HUES64 (cell line): Measurements from ENCODE around the gene MIPEP.
A peak's percentile ranks its signal among the peaks of the same experiment; 100 is the strongest.

Experiments used
- H3K27ac ChIP-seq: 2 replicates; pipeline ENCODE4 v1.7.0; 2013; ENCODE audit warnings: low read depth, low read length, inconsistent platforms
- H3K27me3 ChIP-seq: 2 replicates; pipeline ENCODE4 v1.6.1; 2013; ENCODE audit warnings: mild to moderate bottlenecking, low read length; ENCODE audit not compliant: insufficient read depth
- H3K36me3 ChIP-seq: 2 replicates; pipeline ENCODE4 v1.6.1; 2013; ENCODE audit warnings: mild to moderate bottlenecking, low read length; ENCODE audit not compliant: insufficient read depth
- H3K4me1 ChIP-seq: 2 replicates; pipeline ENCODE4 v1.6.1; 2013; ENCODE audit warnings: mild to moderate bottlenecking, low read length, moderate library complexity; ENCODE audit not compliant: insufficient read depth
- H3K4me3 ChIP-seq: 2 replicates; pipeline ENCODE4 v1.5.1; 2013; ENCODE audit warnings: mild to moderate bottlenecking, low read length, moderate library complexity
- H3K9ac ChIP-seq: 2 replicates; pipeline ENCODE4 v1.6.1; 2013; ENCODE audit warnings: mild to moderate bottlenecking, low read depth, low read length
- H3K9me3 ChIP-seq: 2 replicates; pipeline ENCODE4 v1.6.1; 2013; ENCODE audit warnings: low read depth, low read length; ENCODE audit not compliant: insufficient read depth
- WGBS: fragments of 150-250, 120-280 bp; methylation state at CpG from one replicate; pipeline ENCODE4 v1.1.7; 2013; ENCODE audit warnings: missing lambda C conversion rate; 5-methylcytosine and 5-hydroxymethylcytosine counted together

MIPEP gene

GRCh38 chr13:23725922-23726321 is 163.3 kb downstream of the MIPEP start:
- Histone ChIP-seq H3K4me1 (0 out of 2 replicates have a peak, but pooled peaks cover 8% of the 10 kb centered on the region), H3K9ac (no peak overlapping the region), H3K4me3 (no peak overlapping the region), H3K9me3 (no peaks in the 10 kb centered on the region), H3K27me3 (no peaks in the 10 kb centered on the region), H3K27ac (no peak overlapping the region), H3K36me3 (peaks cover 2% of the 10 kb centered on the region; the same call in 1 of the 2 replicates)
- WGBS = 94% methylated on average over 10 of the region's 10 CpGs

DNA sequence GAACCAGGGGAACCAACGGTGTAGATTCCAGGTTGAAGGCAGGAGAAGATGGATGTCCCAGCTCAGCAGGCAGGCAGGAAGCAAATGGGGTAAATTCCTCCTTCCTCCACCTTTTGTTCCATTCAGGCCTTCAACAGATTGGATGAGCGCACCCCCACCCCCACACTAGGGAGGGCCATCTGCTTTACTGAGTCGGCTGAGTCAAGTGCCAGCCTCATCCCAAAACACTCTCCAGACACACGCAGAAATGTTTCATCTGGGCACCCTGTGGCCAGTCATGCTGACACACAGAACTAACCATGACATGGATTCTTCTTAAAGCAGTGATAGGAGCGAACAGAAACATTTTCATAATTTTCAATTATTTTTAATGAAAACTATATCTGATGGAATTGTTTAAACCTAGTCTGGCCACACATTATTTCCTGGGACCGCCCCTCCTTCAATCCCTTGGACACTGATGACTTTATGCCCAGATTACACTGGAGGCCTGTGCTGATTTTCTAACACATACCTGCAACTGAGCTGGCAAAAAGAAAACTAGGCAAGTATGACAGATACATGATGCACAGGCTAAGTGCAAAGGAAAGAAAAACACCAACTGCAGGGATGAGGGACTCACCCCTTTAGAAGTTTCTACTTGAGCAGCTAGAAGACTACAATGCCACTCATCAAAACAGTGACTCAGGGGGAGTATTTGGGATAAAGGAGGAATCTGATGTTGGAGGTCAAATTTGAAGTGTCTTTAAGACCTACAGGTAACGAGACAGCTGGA is 164.8 kb downstream of the MIPEP start:
- Histone ChIP-seq H3K36me3 (no peaks in the 10 kb centered on the region), H3K27me3 (no peaks in the 10 kb centered on the region), H3K4me3 (no peak overlapping the region), H3K27ac (no peak overlapping the region), H3K9ac (no peak overlapping the region), H3K4me1 (0 out of 2 replicates have a peak, but pooled peaks cover 8% of the 10 kb centered on the region), H3K9me3 (no peaks in the 10 kb centered on the region)
- 79% methylated on average over 7 of the region's 7 CpGs for WGBS

DNA sequence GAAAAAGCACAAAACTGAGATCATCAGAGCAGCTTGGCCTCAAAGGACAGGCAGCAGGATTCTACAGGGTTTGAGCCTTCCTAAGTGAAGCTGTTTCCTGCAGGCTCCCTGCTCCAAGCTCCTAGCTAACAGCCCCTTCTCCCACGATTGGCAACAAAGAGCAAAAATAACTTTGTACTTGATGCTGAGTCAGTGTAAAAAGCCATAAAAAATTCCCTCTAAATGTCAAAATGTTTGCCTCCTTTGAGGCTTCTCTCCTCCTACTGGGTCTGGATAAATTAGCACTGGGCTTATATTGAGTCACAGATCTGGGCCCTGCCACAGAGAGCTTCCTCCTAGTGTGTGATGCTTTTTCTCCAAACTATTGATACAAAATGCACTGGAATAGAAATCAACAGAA is 165.7 kb downstream of the MIPEP start:
- peak overlapping the region; percentile 11; the same call in 1 of the 2 replicates for H3K27ac ChIP-seq

GRCh38 chr13:23722726-23723453 is 166.3 kb downstream of the MIPEP start:
- H3K27me3 ChIP-seq = no peaks in the 10 kb centered on the region
- H3K9me3 ChIP-seq = no peaks in the 10 kb centered on the region
- H3K4me1 ChIP-seq = 0 out of 2 replicates have a peak, but pooled peaks cover 8% of the 10 kb centered on the region
- no peak overlapping the region; the same call in 1 of the 2 replicates for H3K27ac ChIP-seq
- no peak overlapping the region for H3K4me3 ChIP-seq
- no peak overlapping the region for H3K9ac ChIP-seq
- WGBS = 96% methylated on average over 6 of the region's 6 CpGs
- no peaks in the 10 kb centered on the region for H3K36me3 ChIP-seq

More for the DNA sequence above, 165.7 kb downstream of the MIPEP start:
- H3K4me3 ChIP-seq = no peak overlapping the region
- H3K9me3 ChIP-seq = no peaks in the 10 kb centered on the region
- 0 out of 2 replicates have a peak, but pooled peaks cover 8% of the 10 kb centered on the region for H3K4me1 ChIP-seq
- no peaks in the 10 kb centered on the region for H3K27me3 ChIP-seq
- no peak overlapping the region for H3K9ac ChIP-seq
- H3K36me3 ChIP-seq = no peaks in the 10 kb centered on the region
- WGBS = 90% methylated on average over 1 of the region's 1 CpG

DNA sequence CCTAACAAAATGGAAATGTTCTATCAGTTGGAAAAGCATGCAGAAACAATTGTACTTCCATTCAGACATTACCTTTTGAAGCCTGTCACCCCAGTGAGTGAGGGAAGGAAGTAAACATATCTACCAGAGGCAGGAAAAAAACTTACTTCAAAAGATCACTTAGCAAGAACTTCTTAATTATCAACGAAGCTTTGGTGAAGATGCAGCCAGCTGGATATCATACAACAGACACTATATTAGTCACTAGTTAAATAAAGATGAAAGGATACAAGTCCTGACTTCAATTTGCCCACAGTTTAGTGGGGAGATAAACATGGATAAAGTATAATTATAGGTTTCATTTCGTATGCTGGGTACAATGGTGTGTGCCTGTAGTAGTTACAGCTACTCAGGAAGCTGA is 170.2 kb downstream of the MIPEP start:
- 66% methylated on average over 2 of the region's 2 CpGs for WGBS
- Histone ChIP-seq H3K36me3 (no peaks in the 10 kb centered on the region), H3K27ac (no peak overlapping the region), H3K9ac (no peak overlapping the region), H3K9me3 (no peaks in the 10 kb centered on the region), H3K4me3 (no peak overlapping the region), H3K27me3 (no peaks in the 10 kb centered on the region), H3K4me1 (0 out of 2 replicates have a peak, but pooled peaks cover 6% of the 10 kb centered on the region)

- 94% methylated on average over 2 of the region's 2 CpGs for WGBS
- no peaks in the 10 kb centered on the region for H3K27me3 ChIP-seq
- no peak overlapping the region for H3K27ac ChIP-seq
- no peak overlapping the region for H3K4me3 ChIP-seq
- no peaks in the 10 kb centered on the region for H3K4me1 ChIP-seq
- no peak overlapping the region for H3K9ac ChIP-seq
- no peaks in the 10 kb centered on the region for H3K36me3 ChIP-seq
- peaks cover 6% of the 10 kb centered on the region; the same call in 1 of the 2 replicates for H3K9me3 ChIP-seq
These were observed 172.8 kb downstream of the MIPEP start for GRCh38 chr13:23716401-23716800.

DNA sequence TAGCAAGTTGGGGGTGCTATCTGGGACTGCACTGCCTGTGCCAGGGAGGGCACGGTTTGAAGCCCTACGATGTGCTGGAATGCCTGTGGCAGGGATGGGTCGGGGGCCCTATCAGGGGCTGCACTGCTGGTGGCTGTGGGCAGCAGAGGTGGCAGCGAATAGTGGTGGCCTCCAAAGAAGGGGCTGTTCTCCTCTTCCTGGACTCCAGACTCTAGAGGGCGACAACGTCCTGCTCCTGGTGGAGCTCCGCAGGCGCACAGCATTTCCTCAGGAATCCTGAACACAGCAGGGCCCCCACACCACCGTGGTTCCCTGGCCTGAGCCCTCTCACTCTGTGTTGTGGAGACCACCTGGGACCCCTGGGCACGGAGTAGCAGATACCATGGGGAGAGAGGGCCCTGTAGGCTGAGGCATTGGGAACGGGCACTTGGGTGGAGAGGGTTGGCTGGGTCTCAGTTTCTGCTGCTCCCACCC is 173.4 kb downstream of the MIPEP start:
- Histone ChIP-seq H3K27ac (no peak overlapping the region), H3K36me3 (no peaks in the 10 kb centered on the region), H3K9ac (no peak overlapping the region), H3K9me3 (peaks cover 6% of the 10 kb centered on the region; the same call in 1 of the 2 replicates), H3K27me3 (no peaks in the 10 kb centered on the region), H3K4me3 (no peak overlapping the region), H3K4me1 (no peaks in the 10 kb centered on the region)
- WGBS = 76% methylated on average over 11 of the region's 11 CpGs

DNA sequence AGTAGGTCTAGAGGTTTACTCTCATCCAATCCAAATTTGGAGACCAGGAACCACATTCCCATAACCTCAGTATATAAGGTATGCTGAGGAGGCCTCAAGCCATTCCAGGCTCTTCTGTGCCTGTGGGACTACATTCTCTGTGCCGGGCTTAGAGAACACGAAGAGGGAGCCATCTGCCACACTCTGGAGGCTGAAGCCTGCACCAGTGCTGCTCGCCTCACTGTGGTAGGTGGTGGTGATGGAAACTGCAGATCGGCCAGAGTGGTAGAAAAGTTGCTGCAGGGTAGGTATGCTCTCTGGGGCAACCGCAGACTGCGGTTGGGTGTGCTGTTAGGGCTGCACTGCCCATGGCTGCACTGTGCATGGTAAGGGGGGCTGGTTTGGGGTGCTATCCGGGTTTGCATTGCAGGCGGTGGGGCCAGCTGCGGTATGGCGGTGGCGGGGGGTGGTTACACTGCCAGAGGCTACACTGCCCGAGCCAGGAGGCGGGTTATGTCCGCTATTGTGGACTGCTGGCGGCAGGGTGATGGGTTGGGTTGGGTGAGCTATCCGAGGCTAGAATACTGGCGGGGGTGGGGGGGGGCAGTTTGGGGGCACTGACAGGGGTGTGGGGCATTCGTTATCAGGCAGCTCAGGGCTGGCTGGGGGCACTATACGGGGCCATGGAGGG is 174.0 kb downstream of the MIPEP start:
- no peak overlapping the region for H3K27ac ChIP-seq
- no peaks in the 10 kb centered on the region for H3K27me3 ChIP-seq
- peaks cover 6% of the 10 kb centered on the region; the same call in 1 of the 2 replicates for H3K9me3 ChIP-seq
- H3K4me1 ChIP-seq = no peaks in the 10 kb centered on the region
- 92% methylated on average over 18 of the region's 19 CpGs for WGBS
- no peak overlapping the region for H3K4me3 ChIP-seq
- no peaks in the 10 kb centered on the region for H3K36me3 ChIP-seq
- H3K9ac ChIP-seq = no peak overlapping the region

GRCh38 chr13:23714672-23715071 is 174.5 kb downstream of the MIPEP start:
- Histone ChIP-seq H3K9me3 (peaks cover 6% of the 10 kb centered on the region; the same call in 1 of the 2 replicates), H3K4me3 (no peak overlapping the region), H3K9ac (no peak overlapping the region), H3K36me3 (no peaks in the 10 kb centered on the region), H3K27ac (no peak overlapping the region), H3K4me1 (no peaks in the 10 kb centered on the region), H3K27me3 (no peaks in the 10 kb centered on the region)
- 92% methylated on average over 5 of the region's 5 CpGs for whole genome bisulfite sequencing

DNA sequence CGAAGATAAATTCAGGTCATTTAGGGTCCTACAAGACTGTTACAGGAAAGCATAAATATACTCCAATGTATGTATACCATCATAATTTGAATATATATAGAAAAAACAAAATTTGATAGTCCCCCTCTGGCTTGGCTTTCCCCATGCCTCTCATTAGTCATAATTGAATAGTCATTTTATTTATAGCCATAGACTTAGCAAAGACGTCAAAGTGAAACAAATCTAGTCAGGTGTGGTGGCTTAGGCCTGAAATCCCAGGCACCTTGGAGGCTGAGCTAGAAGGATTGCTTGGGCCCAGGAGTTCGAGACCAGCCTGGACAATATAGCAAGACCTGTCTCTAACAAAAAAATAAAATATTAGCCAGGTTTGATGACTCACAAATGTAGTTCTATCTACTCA is 177.8 kb downstream of the MIPEP start:
- WGBS = 93% methylated on average over 2 of the region's 3 CpGs
- no peaks in the 10 kb centered on the region for H3K27me3 ChIP-seq
- H3K4me3 ChIP-seq = no peak overlapping the region
- H3K9ac ChIP-seq = no peak overlapping the region
- H3K27ac ChIP-seq = no peak overlapping the region
- peaks cover 6% of the 10 kb centered on the region; the same call in 1 of the 2 replicates for H3K9me3 ChIP-seq
- H3K4me1 ChIP-seq = no peaks in the 10 kb centered on the region
- no peaks in the 10 kb centered on the region for H3K36me3 ChIP-seq

GRCh38 chr13:23710366-23710765 is 178.8 kb downstream of the MIPEP start:
- Histone ChIP-seq H3K9me3 (peaks cover 6% of the 10 kb centered on the region; the same call in 1 of the 2 replicates), H3K9ac (no peak overlapping the region), H3K4me3 (no peak overlapping the region), H3K36me3 (no peaks in the 10 kb centered on the region), H3K27me3 (no peaks in the 10 kb centered on the region), H3K4me1 (no peaks in the 10 kb centered on the region), H3K27ac (no peak overlapping the region)
- no CpG with 5 or more reads among the region's 1 CpG for WGBS
